GM21825 (cell line): ENCODE results near the gene GNB2.
"Not testable (repeated sequence)": the region's sequence is repeated elsewhere in the genome, so short reads cannot be mapped to it uniquely, and the experiment has no call there.

Experiments used
- ATAC-seq: cut with Tn5 transposase; IDR thresholded peaks from one replicate; pipeline ENCODE4 v1.9.1; 2021; ENCODE audit warnings: mild to moderate bottlenecking, moderate library complexity; ENCODE audit not compliant: unreplicated experiment

GNB2 gene

GRCh38 chr7:100662194-100662776, 11.3 kb upstream of the GNB2 start:
- ATAC-seq: not testable (repeated sequence)

- ATAC-seq: no peak
Observed at GRCh38 chr7:100665168-100665726, 8.3 kb upstream of the GNB2 start.

DNA sequence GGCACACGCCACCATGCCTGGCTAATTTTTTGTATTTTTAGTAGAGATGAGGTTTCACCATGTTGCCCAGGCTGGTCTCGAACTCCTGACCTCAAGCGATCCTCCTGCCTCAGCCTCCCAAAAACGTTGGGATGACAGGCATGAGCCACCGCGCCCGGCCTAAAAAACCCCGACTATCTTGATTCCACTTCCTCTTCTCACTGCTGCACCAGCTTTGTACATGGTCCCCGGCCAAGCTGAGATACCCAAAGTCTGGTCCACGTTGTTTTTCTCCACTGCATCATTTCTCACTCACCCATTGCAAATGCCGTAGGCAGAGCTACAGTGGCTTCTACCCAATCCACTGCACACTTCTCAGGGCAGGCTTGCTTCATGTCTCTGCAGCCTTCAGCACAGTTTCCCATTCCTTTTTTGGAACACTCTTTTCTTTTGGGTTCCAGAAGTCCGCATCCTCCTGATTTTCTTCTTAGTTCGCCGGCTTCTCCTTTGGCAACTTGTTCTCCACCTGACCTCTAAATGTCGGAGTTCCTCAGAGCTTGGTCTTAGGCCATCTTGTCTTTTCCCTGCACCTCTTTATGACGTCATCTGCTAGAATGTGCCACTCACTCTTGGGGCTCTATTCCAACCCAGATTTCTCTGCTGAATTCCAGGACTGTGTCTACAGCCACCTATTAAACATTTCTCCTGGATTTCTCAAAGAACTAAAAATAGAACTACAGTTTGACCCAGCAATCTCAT, 6.0 kb upstream of the GNB2 start:
- ATAC-seq: no peak

DNA sequence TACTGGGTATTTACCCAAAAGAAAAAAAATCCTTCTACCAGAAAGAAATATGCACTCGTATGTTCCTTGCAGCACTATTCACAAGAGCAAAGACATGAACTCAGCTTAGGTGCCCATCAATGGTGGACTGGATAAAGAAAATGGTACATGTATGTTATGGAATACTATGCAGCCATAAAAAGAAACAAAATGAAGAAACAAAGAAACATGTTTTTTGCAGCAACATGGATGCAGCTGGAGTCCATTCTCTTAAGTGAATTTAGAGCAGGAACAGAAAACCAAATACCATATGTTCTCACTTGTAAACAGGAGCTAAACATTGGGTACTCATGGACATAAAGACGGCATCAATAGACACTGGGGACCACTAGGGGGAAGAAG, 5.5 kb upstream of the GNB2 start:
- no peak for ATAC-seq

- not testable (repeated sequence) for ATAC-seq
Observed at GRCh38 chr7:100669106-100669505, 4.4 kb upstream of the GNB2 start.

DNA sequence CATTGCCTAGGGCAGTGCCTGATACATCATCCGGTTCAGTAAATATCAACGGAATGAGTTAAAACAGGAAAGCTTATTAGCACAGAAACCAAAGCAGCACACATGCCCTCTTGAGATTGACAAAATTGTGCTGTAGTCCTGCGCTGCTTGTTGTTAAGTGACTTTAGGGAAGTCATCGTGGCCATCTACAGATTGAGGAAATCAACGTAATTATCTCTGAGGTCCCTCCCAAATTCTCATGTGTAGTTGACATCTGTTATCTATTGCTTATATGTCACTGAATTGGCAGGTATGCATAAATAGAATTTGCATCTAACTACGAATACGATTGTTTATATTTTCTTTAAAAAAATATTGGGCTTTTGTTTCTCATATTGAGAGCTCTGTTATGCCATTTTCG, 3.5 kb upstream of the GNB2 start:
- ATAC-seq: no peak

DNA sequence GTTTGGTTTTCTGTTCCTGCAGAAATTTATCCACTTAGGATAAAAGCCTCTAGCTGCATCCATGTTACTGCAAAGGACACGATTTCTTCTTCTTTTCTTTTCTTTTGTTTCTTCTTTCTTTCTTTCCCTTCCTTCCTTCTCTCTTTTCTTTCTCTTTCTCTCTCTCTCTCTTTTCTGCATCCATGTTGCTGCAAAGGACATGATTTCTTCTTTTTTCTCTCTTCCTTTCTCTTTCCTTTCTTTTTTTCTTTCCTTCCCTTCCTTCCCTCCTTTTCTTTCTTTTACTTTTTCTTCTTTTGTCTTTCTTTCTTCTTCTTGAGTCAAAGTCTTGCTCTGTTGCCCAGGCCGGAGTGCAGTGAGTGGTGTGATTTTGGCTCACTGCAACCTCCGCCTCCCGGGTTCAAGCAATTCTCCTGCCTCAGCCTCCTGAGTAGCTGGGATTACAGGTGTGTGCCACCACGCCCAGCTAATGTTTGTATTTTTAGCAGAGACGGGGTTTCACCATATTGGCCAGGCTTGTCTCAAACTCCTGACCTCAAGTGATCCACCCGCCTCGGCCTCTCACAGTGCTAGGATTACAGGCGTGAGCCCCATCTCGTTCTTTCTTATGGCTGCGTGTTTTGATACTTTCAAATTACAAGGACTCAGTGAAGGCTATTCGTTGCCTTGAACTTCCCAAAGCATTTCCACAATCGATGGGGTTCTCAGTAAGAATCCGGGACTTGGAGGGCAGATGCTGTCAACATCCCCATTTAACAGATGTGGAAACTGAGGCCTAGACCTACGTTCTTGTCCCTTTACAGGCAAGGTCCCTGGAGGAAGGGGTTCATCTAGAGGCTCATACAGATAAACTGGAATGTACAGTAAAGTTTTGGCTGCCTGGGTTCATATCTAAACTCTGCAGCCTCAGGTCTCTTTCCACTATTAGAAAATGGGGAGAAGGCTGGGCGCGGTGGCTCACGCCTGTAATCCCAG, 1.9 kb upstream of the GNB2 start:
- ATAC-seq: no peak

- ATAC-seq: peak; percentile 1
Observed at GRCh38 chr7:100673942-100674410, 436 bp downstream of the GNB2 start.

DNA sequence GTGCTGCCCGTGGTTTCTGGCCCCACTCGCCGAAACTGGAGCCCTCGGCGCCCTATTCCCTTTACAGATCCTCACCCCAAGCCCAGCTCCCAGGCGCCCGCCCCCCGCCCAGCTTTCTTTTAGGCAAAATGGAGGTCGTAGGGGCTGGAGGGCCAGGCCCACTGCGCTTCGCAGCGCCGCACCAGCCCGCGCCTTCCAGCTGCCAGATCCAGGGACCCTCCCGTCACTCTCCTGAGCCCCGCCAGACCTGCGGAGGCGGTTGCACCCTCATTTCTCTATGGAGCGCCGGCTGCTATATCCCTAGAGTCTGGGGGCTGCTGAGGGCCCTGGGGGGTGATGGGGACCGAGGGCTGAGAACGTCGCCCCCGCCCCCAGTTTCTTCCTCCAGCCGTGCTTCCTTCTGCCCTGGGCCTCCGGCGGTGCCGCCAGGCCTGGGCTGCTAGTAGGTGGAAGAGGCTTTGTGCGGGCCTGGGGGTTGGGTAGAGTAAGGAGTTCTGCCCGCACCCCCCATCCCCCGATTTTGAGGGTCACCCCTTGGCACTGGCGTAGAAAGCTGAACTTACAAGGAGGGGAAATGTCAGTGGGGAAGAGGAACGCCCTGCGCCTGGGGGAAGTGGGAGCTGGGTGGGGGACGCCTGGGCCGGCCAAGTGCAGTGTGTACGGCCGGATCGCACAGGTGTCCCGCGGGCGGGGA, 1.0 kb downstream of the GNB2 start:
- ATAC-seq: no peak

- ATAC-seq: no peak
Observed at GRCh38 chr7:100675105-100675451, 1.5 kb downstream of the GNB2 start.

DNA sequence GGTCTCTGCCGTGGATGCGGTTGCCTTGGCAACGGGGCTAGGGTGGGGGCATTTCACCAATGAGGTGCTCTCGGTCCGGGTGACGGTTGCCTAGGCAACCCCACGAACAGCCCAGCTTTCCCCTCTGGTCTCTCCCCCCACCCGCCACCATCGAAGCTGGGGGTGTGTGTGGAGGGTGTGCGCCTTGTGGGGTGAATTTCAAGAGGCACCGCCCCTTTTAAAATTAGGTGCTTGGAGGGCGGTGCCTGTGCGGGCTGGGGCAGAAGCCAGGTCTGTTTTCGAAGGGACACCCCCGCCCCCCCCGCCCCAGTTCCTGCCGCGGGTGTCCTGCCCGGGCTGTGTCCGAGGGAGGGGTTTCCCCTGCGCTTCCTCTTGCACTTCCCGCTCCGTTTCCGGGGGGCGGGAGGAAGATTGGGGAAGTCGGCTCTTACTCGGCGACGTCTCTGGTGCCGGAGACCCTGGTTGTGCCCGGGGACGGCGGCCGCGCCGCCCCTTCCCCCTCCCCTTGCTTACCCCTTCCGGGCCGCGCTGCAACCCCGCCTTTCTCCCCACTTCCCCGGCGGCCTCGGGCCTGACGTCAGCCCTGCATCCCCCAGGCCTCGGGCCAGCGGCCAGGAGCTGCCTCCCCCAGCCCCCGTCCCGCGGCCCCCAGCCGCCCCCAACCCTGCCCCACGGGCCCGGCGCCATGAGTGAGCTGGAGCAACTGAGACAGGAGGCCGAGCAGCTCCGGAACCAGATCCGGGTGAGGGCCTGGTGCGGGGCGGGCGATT, 2.2 kb downstream of the GNB2 start:
- peak; percentile 27 for ATAC-seq

DNA sequence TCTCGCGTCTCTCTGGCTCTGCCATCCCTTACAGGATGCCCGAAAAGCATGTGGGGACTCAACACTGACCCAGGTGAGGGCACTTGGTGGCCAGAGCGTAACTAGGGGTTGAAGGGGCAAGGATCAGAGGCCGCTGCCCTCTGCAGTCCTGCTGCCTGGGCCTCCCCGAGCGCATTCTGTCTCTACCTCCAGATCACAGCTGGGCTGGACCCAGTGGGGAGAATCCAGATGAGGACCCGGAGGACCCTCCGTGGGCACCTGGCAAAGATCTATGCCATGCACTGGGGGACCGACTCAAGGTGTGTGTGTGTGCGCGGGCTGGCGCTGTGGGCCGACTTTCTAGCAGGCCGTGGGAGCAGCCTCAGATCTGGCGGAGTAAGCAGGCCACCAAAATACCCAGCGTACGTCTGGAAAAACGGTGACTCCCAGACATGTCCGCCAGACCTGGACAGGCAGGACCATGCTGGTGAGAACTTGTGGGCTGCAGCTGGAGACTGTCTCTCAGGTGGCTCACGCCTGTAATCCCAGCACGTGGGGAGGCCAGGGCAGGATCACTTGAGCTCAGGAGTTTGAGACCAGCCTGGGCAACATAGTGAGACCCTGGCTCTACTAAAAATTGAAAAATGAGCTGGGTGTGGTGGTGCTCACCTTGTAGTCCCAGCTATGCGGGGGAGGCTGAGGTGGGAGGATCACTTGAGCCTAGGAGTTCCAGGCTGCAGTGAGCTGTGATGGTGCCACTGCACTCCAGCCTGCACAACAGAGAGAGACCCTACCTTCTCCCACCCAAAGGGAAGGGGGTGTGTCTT, 3.2 kb downstream of the GNB2 start:
- no peak for ATAC-seq

DNA sequence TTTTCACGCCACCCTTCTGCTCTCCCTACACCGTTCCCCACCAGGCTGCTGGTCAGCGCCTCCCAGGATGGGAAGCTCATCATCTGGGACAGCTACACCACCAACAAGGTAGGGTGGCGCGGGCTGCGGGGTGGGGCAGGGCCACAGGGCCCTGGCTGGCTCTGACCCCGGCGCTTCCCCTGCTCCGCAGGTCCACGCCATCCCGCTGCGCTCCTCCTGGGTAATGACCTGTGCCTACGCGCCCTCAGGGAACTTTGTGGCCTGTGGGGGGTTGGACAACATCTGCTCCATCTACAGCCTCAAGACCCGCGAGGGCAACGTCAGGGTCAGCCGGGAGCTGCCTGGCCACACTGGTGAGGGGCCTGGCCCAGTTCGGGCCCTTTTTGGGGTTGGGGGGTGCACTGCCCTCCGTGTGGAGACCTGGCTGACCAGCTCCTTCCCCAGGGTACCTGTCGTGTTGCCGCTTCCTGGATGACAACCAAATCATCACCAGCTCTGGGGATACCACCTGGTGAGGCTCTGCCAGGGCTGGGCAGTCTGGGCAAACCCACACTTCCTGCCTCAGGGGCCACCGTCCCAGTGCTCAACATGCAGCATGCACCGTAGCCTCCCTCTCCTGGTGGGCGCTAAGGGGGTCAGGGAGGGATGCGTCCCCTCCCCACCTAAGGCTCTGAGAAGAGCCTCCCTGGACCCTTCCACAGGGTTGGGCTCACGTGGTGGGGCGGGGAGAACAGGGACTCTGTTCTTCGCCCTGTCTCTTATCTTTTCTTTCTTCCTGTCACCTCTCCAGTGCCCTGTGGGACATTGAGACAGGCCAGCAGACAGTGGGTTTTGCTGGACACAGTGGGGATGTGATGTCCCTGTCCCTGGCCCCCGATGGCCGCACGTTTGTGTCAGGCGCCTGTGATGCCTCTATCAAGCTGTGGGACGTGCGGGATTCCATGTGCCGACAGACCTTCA, 4.0 kb downstream of the GNB2 start:
- ATAC-seq: no peak

GRCh38 chr7:100678291-100678984, 4.9 kb downstream of the GNB2 start:
- no peak for ATAC-seq

DNA sequence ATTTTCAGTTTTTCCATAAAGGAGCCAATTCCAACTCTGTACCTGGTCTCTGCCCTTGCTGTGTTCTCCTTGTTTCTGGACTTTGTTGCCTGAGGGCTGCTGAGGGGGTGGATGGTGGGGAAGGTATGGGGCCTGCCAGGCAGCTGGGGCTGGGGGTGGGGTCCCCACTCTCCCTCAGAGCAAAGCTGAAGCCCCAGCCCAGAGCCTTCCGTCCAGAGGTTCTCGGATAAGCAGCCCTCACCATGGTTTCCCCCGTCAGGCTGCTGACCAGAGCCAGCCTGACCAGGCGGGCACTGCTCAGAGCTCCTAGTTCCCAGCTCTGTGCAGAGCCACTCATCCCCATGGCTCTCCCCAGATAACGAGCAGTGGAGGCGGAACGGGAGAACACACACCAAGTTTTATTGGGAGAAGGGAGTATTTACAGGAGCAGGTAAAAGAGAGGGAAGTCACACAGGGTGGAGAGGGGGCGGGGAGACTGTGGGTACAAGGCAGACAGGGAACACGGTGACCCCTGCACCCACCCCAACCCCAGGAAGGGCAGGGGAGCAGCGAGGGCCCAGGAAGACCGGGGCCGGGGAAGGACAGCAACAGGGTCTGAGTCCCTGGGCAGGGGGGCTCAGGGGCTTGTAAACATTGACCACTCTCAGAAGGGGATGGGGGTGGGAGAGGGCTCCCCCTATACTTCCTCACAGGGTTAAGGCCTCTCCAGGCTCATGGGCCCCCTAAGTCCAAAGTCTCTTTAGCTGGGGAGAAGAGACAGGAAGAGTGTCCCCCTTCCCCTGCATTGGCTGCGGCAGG, 5.8 kb downstream of the GNB2 start:
- no peak for ATAC-seq

DNA sequence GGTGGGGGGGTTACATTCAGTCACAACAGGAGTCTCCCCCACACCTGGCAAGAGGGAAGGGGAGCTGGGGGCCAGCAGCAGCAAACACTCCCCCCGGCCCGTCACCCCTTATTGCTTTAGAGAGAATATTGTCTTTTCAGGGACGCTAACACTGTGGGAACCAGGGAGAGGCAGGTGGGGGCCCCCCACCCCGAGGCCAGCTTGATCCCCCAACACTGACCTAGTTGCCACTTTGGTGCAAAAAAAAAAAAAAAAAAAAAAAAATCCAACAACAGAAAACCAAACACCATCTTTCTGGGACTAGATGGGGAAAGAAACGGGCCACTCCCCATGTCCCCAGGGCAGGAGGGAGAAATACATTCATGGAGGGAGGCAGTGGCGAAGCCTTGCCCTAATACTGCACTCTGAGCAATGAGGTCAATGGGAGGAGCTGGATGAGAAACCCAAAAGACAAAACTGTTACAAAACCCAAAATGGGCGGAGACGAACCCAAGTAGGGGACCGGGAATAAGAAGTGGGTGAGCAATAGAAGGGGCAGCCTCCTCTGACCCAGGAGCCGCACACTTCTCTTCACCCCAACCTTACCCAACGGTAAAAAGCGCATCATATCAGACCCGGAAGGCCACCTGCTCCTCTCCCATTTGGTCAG, 6.5 kb downstream of the GNB2 start:
- no peak for ATAC-seq
